Naive thymus-derived CD4-positive, alpha-beta T cell (primary cell): Measurements from ENCODE around the gene SNRNP35. TPM values are rescaled to one million over a fixed set of nuclear protein-coding genes. Genes with fewer than 3 reads are reported as not detected.
"Not testable (repeated sequence)": the region's sequence is repeated elsewhere in the genome, so short reads cannot be mapped to it uniquely, and the experiment has no call there.

Experiments used
- ATAC-seq: fragments of 150-1000 bp; cut with Tn5 transposase; 2 replicates; pipeline ENCODE4 v1.10.0; 2021; ENCODE audit warnings: mild to moderate bottlenecking, moderate library complexity
- CTCF ChIA-PET: fragments of 350-600 bp; sonication (Branson Sonifier 250); formaldehyde crosslinking; loops from one replicate; lab custom pipeline; 2021; ENCODE audit warnings: antibody characterized with exemption; lab: Charles Lee
- POLR2A ChIA-PET: fragments of 350-600 bp; sonication (Branson Sonifier 250); formaldehyde crosslinking; loops from one replicate; lab custom pipeline; 2021; ENCODE audit warnings: antibody characterized with exemption, inconsistent platforms; lab: Charles Lee
- DNase-seq, 9 donors: peaks; one replicate each; pipeline versions ENCODE4 v3.0.0 to v3.0.0-alpha.2; 2020 to 2022; ENCODE audit warnings: mixed read lengths in 1 of 9
- H3K27ac ChIP-seq: one replicate; pipeline ENCODE4 v1.7.0; 2013; ENCODE audit warnings: mild to moderate bottlenecking, low read depth, low read length, moderate library complexity
- H3K27me3 ChIP-seq, 2 donors: one replicate each; pipeline ENCODE4 v1.7.0; 2013; ENCODE audit warnings: low read length in 2 of 2, mild to moderate bottlenecking in 2 of 2, moderate library complexity in 2 of 2; ENCODE audit not compliant: control insufficient read depth in 2 of 2, insufficient read depth in 2 of 2
- H3K36me3 ChIP-seq, 3 experiments: 1 replicate in 2 of 3; 2 replicates in 1 of 3; pipeline ENCODE4 v1.7.0; 2013; ENCODE audit warnings: low read length in 3 of 3, mild to moderate bottlenecking in 3 of 3, moderate library complexity in 1 of 3; ENCODE audit not compliant: insufficient read depth in 3 of 3, control insufficient read depth in 2 of 3
- H3K4me1 ChIP-seq, 2 donors: one replicate each; pipeline ENCODE4 v1.7.0; 2013; ENCODE audit warnings: low read length in 2 of 2, mild to moderate bottlenecking in 2 of 2, moderate library complexity in 1 of 2; ENCODE audit not compliant: control insufficient read depth in 2 of 2, insufficient read depth in 2 of 2
- H3K4me3 ChIP-seq: 2 replicates; pipeline ENCODE4 v1.7.0; 2013; ENCODE audit warnings: mild to moderate bottlenecking, low read length
- H3K9me3 ChIP-seq, 3 experiments: 1 replicate in 2 of 3; 2 replicates in 1 of 3; pipeline ENCODE4 v1.7.0; 2013; ENCODE audit warnings: low read length in 3 of 3; ENCODE audit not compliant: control insufficient read depth in 2 of 3
- H3K27ac Mint-ChIP-seq, 9 donors: one replicate each; pipeline ENCODE4 v1.8.0; 2020 to 2022; ENCODE audit warnings: mixed read lengths in 9 of 9, mild to moderate bottlenecking in 8 of 9, moderate library complexity in 5 of 9, inconsistent platforms in 2 of 9
- H3K27me3 Mint-ChIP-seq, 5 donors: one replicate each; pipeline ENCODE4 v1.8.0; 2021 to 2022; ENCODE audit warnings: mixed read lengths in 5 of 5, mild to moderate bottlenecking in 1 of 5
- H3K36me3 Mint-ChIP-seq, 5 donors: one replicate each; pipeline ENCODE4 v1.8.0; 2020 to 2022; ENCODE audit warnings: mixed read lengths in 5 of 5, mild to moderate bottlenecking in 3 of 5, inconsistent platforms in 1 of 5
- H3K4me1 Mint-ChIP-seq, 7 donors: one replicate each; pipeline ENCODE4 v1.8.0; 2020 to 2022; ENCODE audit warnings: mixed read lengths in 7 of 7, mild to moderate bottlenecking in 3 of 7, inconsistent platforms in 1 of 7
- H3K4me3 Mint-ChIP-seq, 10 donors: one replicate each; pipeline ENCODE4 v1.8.0; 2020 to 2022; ENCODE audit warnings: mild to moderate bottlenecking in 10 of 10, mixed read lengths in 10 of 10, moderate library complexity in 6 of 10, inconsistent platforms in 2 of 10
- H3K9me3 Mint-ChIP-seq, 11 donors: one replicate each; pipeline ENCODE4 v1.8.0; 2020 to 2022; ENCODE audit warnings: mixed read lengths in 11 of 11, mild to moderate bottlenecking in 4 of 11, inconsistent platforms in 1 of 11, moderate library complexity in 1 of 11
- intact Hi-C, 2 donors: fragments of 100-400 bp; cut with micrococcal nuclease; formaldehyde crosslinking; loops; one replicate each; pipeline ENCODE4 v1.15.1; 2023
- polyA plus RNA-seq, 2 donors: library from polyadenylated mRNA; unstranded; fragments of 300-500 nt; fragmentation: Illumina TruSeq; gene quantifications; one replicate each; pipeline ENCODE4 v1.2.3, GENCODE V29; 2021
- total RNA-seq, 6 experiments: library from RNA in 5 of 6; stranded (reverse) in 5 of 6; gene quantifications; 1 replicate in 5 of 6; 2 replicates in 1 of 6; pipeline ENCODE4 v1.2.3 and lab custom pipeline; 2021 to 2026

SNRNP35 gene
- total and polyA plus RNA-seq, 7 experiments from 2014 or later = 24.2 to 53.4 (median 35.1) TPM

DNA sequence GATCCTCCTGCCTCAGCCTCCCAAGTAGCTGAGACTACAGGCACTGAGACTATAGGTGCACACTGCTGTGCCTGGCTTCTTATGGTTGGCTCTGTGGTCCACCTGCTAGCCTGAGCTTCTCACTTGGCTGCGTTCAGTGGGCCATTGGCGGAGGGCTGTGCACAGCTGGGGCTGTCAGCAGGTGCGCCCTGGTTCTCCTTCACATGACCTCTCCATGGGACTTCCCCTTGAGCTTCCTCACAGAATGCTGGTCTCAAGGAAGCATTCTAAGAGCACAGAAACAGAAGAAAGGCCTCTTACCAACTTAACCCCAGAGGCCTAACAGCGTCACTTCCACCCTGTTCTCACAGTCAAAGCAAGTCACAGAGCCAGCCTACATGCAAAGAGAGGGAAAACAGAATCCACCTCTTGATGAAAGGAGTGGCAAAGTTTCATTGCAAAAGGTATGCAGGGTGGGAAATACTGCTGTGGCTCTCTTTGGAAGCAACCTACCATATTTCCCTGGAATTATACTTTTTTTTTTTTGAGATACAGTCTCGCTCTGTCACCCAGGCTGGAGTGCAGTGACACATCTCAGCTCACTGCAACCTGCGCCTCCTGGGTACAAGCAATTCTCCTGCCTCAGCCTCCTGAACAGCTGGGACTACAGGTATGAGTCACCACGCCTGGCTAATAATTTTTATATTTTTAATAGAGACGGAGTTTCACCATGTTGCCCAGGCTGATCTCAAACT is 30.7 kb upstream of the SNRNP35 start:
- no peaks in the 10 kb centered on the region for H3K27me3 ChIP-seq
- ChIA-PET CTCF (interaction anchor here (0.8 kb wide), 1 partner anchor 8 kb away, joined by 3 read pairs; no protein-coding TSS in a partner anchor), POLR2A (interaction anchor here (0.9 to 2.4 kb wide), 3 partner anchors 31 to 1341 kb away, joined by 3 to 6 read pairs (median 3); partner anchors contain the start of genes DDX55 and SNRNP35)
- H3K9me3 ChIP-seq = no peaks in the 10 kb centered on the region
- H3K4me1 Mint-ChIP-seq = peaks cover 0 to 27% (median 16%) of the 10 kb centered on the region in 7 donors
- H3K36me3 ChIP-seq = peaks cover 0 to 31% (median 0%) of the 10 kb centered on the region in 3 experiments
- DNase-seq = peak in 2 of 9 donors; percentile 8 to 30
- intact Hi-C loops = no loop called here
- peaks cover 0 to 24% of the 10 kb centered on the region in 2 donors for H3K4me1 ChIP-seq
- peaks cover 0 to 4% (median 0%) of the 10 kb centered on the region in 11 donors for H3K9me3 Mint-ChIP-seq
- peak overlapping the region; percentile 41 for H3K27ac ChIP-seq
- H3K36me3 Mint-ChIP-seq = peaks cover 0 to 36% (median 15%) of the 10 kb centered on the region in 5 donors
- peak overlapping the region in 1 of 10 donors; percentile 1 for H3K4me3 Mint-ChIP-seq
- peak; percentile 85 for ATAC-seq
- H3K4me3 ChIP-seq = no peak overlapping the region
- H3K27ac Mint-ChIP-seq = peak overlapping the region in 6 of 9 donors; percentile 32 to 86 (median 43)
- H3K27me3 Mint-ChIP-seq = no peaks in the 10 kb centered on the region

- DNase-seq (no peak), ATAC-seq (no peak)
- Mint-ChIP-seq H3K36me3 (peaks cover 0 to 32% (median 15%) of the 10 kb centered on the region in 5 donors), H3K9me3 (peaks cover 0 to 3% (median 0%) of the 10 kb centered on the region in 11 donors), H3K27ac (peak overlapping the region in 6 of 9 donors; percentile 7 to 55 (median 26)), H3K27me3 (no peaks in the 10 kb centered on the region), H3K4me3 (no peak overlapping the region), H3K4me1 (peaks cover 9 to 38% (median 29%) of the 10 kb centered on the region in 7 donors)
- Histone ChIP-seq H3K4me1 (peaks cover 0 to 33% of the 10 kb centered on the region in 2 donors), H3K36me3 (peaks cover 0 to 20% (median 0%) of the 10 kb centered on the region in 3 experiments), H3K27ac (no peak overlapping the region), H3K4me3 (no peak overlapping the region), H3K27me3 (no peaks in the 10 kb centered on the region), H3K9me3 (no peaks in the 10 kb centered on the region)
- CTCF ChIA-PET = interaction anchor here (0.7 to 1.1 kb wide), 2 partner anchors 12 to 31 kb away, joined by 3 read pairs; no protein-coding TSS in a partner anchor
- POLR2A ChIA-PET = interaction anchor here (0.9 to 2.4 kb wide), 2 partner anchors 30 to 1343 kb away, joined by 3 to 6 read pairs; partner anchors contain the start of gene SNRNP35
- intact Hi-C loops = no loop called here
Observed at GRCh38 chr12:123428591-123428990, 29.3 kb upstream of the SNRNP35 start.

DNA sequence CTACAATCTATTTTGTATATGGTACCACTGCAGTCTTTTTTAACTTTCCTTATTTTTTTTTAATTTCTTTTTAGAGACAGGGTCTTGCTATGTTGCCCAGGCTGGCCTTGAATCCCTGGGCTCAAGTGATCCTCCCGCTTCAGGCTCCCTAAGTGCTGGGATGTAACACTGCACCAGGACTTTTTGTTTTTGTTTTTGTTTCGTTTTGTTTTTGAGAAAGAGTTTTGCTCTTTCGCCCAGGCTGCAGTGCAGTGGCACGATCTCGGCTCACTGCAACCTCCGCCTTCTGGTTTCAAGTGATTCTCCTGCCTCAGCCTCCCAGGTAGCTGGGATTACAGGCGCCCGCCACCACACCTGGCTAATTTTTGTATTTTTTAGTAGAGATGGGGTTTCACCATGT is 28.8 kb upstream of the SNRNP35 start:
- H3K9me3 ChIP-seq, DNase-seq, H3K9me3 Mint-ChIP-seq, H3K27me3 Mint-ChIP-seq, intact Hi-C loops, H3K4me3 ChIP-seq, H3K27me3 ChIP-seq, H3K4me3 Mint-ChIP-seq, H3K27ac ChIP-seq, ATAC-seq: not testable (repeated sequence)
- Mint-ChIP-seq H3K36me3 (peaks cover 0 to 29% (median 12%) of the 10 kb centered on the region in 5 donors), H3K27ac (peak overlapping the region in 5 of 9 donors; percentile 28 to 55 (median 42)), H3K4me1 (peaks cover 11 to 43% (median 34%) of the 10 kb centered on the region in 7 donors)
- CTCF ChIA-PET = interaction anchor here (1.1 kb wide), 1 partner anchor 31 kb away, joined by 3 read pairs; no protein-coding TSS in a partner anchor
- POLR2A ChIA-PET = interaction anchor here (2.4 kb wide), 1 partner anchor 29 kb away, joined by 6 read pairs; the partner anchor contains the start of gene SNRNP35
- H3K36me3 ChIP-seq = peaks cover 0 to 22% (median 0%) of the 10 kb centered on the region in 3 experiments
- H3K4me1 ChIP-seq = peaks cover 0 to 38% of the 10 kb centered on the region in 2 donors

DNA sequence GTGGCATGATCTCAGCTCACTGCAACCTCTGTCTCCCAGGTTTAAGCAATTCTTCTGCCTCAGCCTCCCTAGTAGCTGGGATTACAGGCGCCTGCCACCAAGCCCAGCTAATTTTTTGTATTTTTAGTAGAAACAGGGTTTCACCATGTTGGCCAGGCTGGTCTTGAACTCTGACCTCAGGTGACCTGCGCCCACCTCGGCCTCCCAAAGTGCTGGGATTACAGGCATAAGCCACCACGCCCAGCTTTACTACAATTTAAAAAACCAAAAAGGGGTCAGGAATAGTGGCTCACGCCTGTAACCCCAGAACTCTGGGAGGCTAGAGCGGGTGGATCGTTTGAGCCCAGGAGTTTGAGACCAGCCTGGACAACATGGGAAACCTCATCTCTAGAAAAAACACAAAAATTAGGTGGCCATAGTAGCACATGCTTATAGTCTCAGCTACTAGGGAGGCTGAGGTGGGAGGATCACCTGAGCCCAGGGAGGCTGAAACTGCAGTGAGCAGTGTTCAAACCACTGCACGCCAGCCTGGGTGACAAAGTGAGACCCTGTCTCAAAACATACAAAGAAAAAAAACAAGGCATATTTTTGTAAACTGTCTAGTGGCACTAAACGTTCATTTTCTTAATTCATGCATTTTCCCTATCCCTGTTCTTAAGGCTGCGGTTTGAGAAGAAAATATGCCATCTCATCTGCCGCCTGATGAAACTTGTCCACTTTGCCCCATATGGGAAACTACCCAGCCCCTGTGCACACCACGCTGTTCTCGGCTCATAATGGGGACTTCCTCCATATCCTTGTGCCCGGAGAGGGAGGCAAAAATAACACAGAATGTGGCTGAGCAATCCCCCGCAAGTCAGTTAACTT is 25.8 kb upstream of the SNRNP35 start:
- ATAC-seq = peak; percentile 54
- intact Hi-C loops, H3K27me3 Mint-ChIP-seq, H3K27me3 ChIP-seq, H3K9me3 Mint-ChIP-seq, DNase-seq, H3K9me3 ChIP-seq: not testable (repeated sequence)
- Histone ChIP-seq H3K36me3 (peaks cover 0 to 22% (median 0%) of the 10 kb centered on the region in 3 experiments), H3K27ac (peak overlapping the region; percentile 55), H3K4me1 (peaks cover 11 to 45% of the 10 kb centered on the region in 2 donors), H3K4me3 (peak overlapping the region; percentile 37)
- peak overlapping the region; percentile 30 to 77 (median 70) for H3K4me3 Mint-ChIP-seq
- POLR2A ChIA-PET = interaction anchor here (6.0 kb wide), 1 partner anchor 26 kb away, joined by 44 read pairs; the partner anchor contains the start of gene SNRNP35
- peak overlapping the region; percentile 49 to 92 (median 72) for H3K27ac Mint-ChIP-seq
- H3K36me3 Mint-ChIP-seq = peaks cover 0 to 22% (median 12%) of the 10 kb centered on the region in 5 donors
- peaks cover 24 to 59% (median 51%) of the 10 kb centered on the region in 7 donors for H3K4me1 Mint-ChIP-seq
- CTCF ChIA-PET = interaction anchor here (0.6 kb wide), 1 partner anchor 63 kb away, joined by 3 read pairs; no protein-coding TSS in a partner anchor

DNA sequence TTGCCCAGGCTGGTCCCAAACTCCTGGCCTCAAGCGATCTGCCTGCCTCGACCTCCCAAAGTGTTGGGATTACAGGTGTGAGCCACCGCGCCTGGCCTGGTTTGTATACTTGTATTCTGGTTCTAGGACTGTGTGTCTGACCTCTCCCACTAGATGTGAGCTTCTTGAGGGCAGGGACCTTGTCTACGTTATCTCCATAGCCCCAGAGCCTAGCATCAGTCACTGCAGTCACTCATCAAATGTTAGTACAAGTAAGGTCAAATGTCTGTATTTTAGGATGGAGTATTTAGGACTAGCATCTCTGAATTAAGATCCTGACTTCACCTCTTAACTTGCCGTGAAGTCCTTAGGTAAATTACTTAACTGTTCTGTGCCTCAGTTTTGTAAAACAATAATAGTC is 24.3 kb upstream of the SNRNP35 start:
- H3K4me1 ChIP-seq = peaks cover 11 to 34% of the 10 kb centered on the region in 2 donors
- ChIA-PET CTCF (interaction anchor here (0.7 to 1.3 kb wide), 3 partner anchors 10 to 150 kb away, joined by 3 to 4 read pairs (median 3); no protein-coding TSS in a partner anchor), POLR2A (interaction anchor here (5.8 to 6.0 kb wide), 2 partner anchors 16 to 25 kb away, joined by 44 to 48 read pairs; partner anchors contain the start of gene SNRNP35)
- Mint-ChIP-seq H3K27ac (peak overlapping the region in 8 of 9 donors; percentile 49 to 92 (median 72)), H3K27me3 (no peaks in the 10 kb centered on the region), H3K4me1 (peaks cover 24 to 55% (median 45%) of the 10 kb centered on the region in 7 donors), H3K36me3 (peaks cover 0 to 17% (median 9%) of the 10 kb centered on the region in 5 donors), H3K9me3 (no peaks in the 10 kb centered on the region), H3K4me3 (peak overlapping the region; percentile 46 to 82 (median 73))
- H3K4me3 ChIP-seq = no peak overlapping the region
- H3K27ac ChIP-seq = peak overlapping the region; percentile 55
- H3K27me3 ChIP-seq = no peaks in the 10 kb centered on the region
- no peak for DNase-seq
- no peak for ATAC-seq
- peaks cover 0 to 21% (median 0%) of the 10 kb centered on the region in 3 experiments for H3K36me3 ChIP-seq
- intact Hi-C loops = no loop called here
- H3K9me3 ChIP-seq = no peaks in the 10 kb centered on the region
